SU-DHL-6 (cell line): Measurements from ENCODE around the gene CDC42EP4.

Experiments used
- H2AFZ ChIP-seq: fragments of 200-600 bp; sonication (generic); 2 replicates; pipeline ENCODE4 v1.6.1; 2014; ENCODE audit warnings: low read depth, mild to moderate bottlenecking, moderate library complexity, mixed read lengths, antibody characterized with exemption, low read length; ENCODE audit not compliant: severe bottlenecking
- H3F3A ChIP-seq: fragments of 200-600 bp; shearing (Covaris generic); 2 replicates; pipeline ENCODE4 v1.6.0; 2016; ENCODE audit warnings: antibody characterized with exemption, mild to moderate bottlenecking; ENCODE audit not compliant: insufficient read depth
- H3K27ac ChIP-seq: fragments of 200-600 bp; sonication (generic); 2 replicates; pipeline ENCODE4 v1.5.1; 2016; ENCODE audit warnings: low read depth, mild to moderate bottlenecking, low read length, moderate library complexity, mixed read lengths
- H3K27me3 ChIP-seq: fragments of 200-600 bp; sonication (generic), shearing (Covaris generic); 2 replicates; pipeline ENCODE4 v1.6.0; 2014; ENCODE audit warnings: mild to moderate bottlenecking, low read length
- H3K36me3 ChIP-seq: fragments of 200-600 bp; sonication (generic); 2 replicates; pipeline ENCODE4 v1.6.1; 2014; ENCODE audit warnings: mild to moderate bottlenecking, low read length, mixed read lengths
- H3K4me2 ChIP-seq: fragments of 300-600, 200-600 bp; shearing (Covaris generic), sonication (generic); 2 replicates; pipeline ENCODE4 v1.6.0; 2014; ENCODE audit warnings: low read length, low read depth, mild to moderate bottlenecking; ENCODE audit not compliant: poor library complexity, severe bottlenecking
- H3K4me3 ChIP-seq: fragments of 200-600 bp; sonication (generic); 2 replicates; pipeline ENCODE4 v1.5.1; 2014; ENCODE audit warnings: antibody characterized with exemption, low read length, mild to moderate bottlenecking, mixed read lengths; ENCODE audit not compliant: insufficient read depth, poor library complexity, severe bottlenecking
- H3K79me2 ChIP-seq: fragments of 200-600 bp; sonication (generic); 2 replicates; pipeline ENCODE4 v1.6.1; 2014; ENCODE audit warnings: mild to moderate bottlenecking, low read length, moderate library complexity; ENCODE audit not compliant: insufficient read depth
- H3K9ac ChIP-seq: fragments of 200-600 bp; sonication (generic); 2 replicates; pipeline ENCODE4 v1.7.0; 2014; ENCODE audit warnings: mild to moderate bottlenecking, low read length
- H3K9me2 ChIP-seq: fragments of 200-600 bp; sonication (generic); replicated peaks from 2 replicates; pipeline ENCODE4 v1.6.1; 2014; ENCODE audit warnings: low read length; ENCODE audit not compliant: insufficient read depth
- H3K9me3 ChIP-seq: fragments of 200-600 bp; sonication (generic); 2 replicates; pipeline ENCODE4 v1.6.1; 2014; ENCODE audit warnings: low read length, mixed read lengths; ENCODE audit not compliant: insufficient read depth
- H4K20me1 ChIP-seq: fragments of 200-600 bp; sonication (generic); 2 replicates; pipeline ENCODE4 v1.6.1; 2014; ENCODE audit warnings: low read depth, mild to moderate bottlenecking, antibody characterized with exemption, low read length, moderate library complexity, mixed read lengths
- CTCF ChIP-seq: fragments of 200-600 bp; sonication (generic); IDR thresholded peaks from one replicate; pipeline ENCODE4 v1.5.1; 2017; ENCODE audit warnings: antibody characterized with exemption, mild to moderate bottlenecking, low read length, moderate library complexity; ENCODE audit not compliant: insufficient read depth, poor library complexity, severe bottlenecking
- EZH2phosphoT487 ChIP-seq: fragments of 200-600 bp; sonication (generic), shearing (Covaris generic); conservative IDR thresholded peaks from 2 replicates; pipeline ENCODE4 v1.6.1; 2018; ENCODE audit warnings: mild to moderate bottlenecking, antibody characterized with exemption, low read length, moderate library complexity, mixed read lengths

Gene CDC42EP4

GRCh38 chr17:73293480-73293911 lies 18.3 kb downstream of the CDC42EP4 start:
- H3F3A ChIP-seq = no peaks in the 10 kb centered on the region
- H3K9me2 ChIP-seq = no peaks in the 10 kb centered on the region
- H3K4me2 ChIP-seq = no peak overlapping the region
- H3K9ac ChIP-seq = no peak overlapping the region
- no peaks in the 10 kb centered on the region for H3K27me3 ChIP-seq
- H2AFZ ChIP-seq = no peak overlapping the region
- TF ChIP-seq EZH2phosphoT487 (no peak), CTCF (no peak)
- no peak overlapping the region for H3K4me3 ChIP-seq
- no peaks in the 10 kb centered on the region for H3K9me3 ChIP-seq
- no peaks in the 10 kb centered on the region for H3K36me3 ChIP-seq
- no peaks in the 10 kb centered on the region for H3K79me2 ChIP-seq
- no peaks in the 10 kb centered on the region for H4K20me1 ChIP-seq
- H3K27ac ChIP-seq = no peak overlapping the region

GRCh38 chr17:73293031-73293430 lies 18.8 kb downstream of the CDC42EP4 start:
- no peak overlapping the region for H3K4me3 ChIP-seq
- no peaks in the 10 kb centered on the region for H3K79me2 ChIP-seq
- H3F3A ChIP-seq = no peaks in the 10 kb centered on the region
- no peaks in the 10 kb centered on the region for H4K20me1 ChIP-seq
- H3K27ac ChIP-seq = no peak overlapping the region
- H3K36me3 ChIP-seq = no peaks in the 10 kb centered on the region
- H3K4me2 ChIP-seq = no peak overlapping the region
- H3K9ac ChIP-seq = no peak overlapping the region
- H3K9me2 ChIP-seq = no peaks in the 10 kb centered on the region
- no peak overlapping the region for H2AFZ ChIP-seq
- no peaks in the 10 kb centered on the region for H3K9me3 ChIP-seq
- no peak for TF ChIP-seq EZH2phosphoT487
- TF ChIP-seq CTCF = no peak
- H3K27me3 ChIP-seq = no peaks in the 10 kb centered on the region

- Histone ChIP-seq H3K79me2 (no peaks in the 10 kb centered on the region), H3K27ac (no peak overlapping the region), H3K9me3 (no peaks in the 10 kb centered on the region), H3K9ac (no peak overlapping the region), H2AFZ (no peak overlapping the region), H3F3A (no peaks in the 10 kb centered on the region), H3K36me3 (no peaks in the 10 kb centered on the region), H3K9me2 (no peaks in the 10 kb centered on the region), H3K27me3 (no peaks in the 10 kb centered on the region), H4K20me1 (no peaks in the 10 kb centered on the region), H3K4me3 (no peak overlapping the region), H3K4me2 (no peak overlapping the region)
- TF ChIP-seq EZH2phosphoT487 (no peak), CTCF (no peak)
These were observed 19.7 kb downstream of the CDC42EP4 start for GRCh38 chr17:73292031-73292531.
